PC-9 (cell line): Measurements from ENCODE around the gene CDH13. TPM values are rescaled to one million over a fixed set of nuclear protein-coding genes. Genes with fewer than 3 reads are reported as not detected.

Source experiments
- BruUV-seq: library from RNA; stranded (reverse); fragments of 400-500 nt; replicated peaks from 2 replicates; lab custom pipeline; 2021; lab: Mats Ljungman, UMichigan
- CTCF ChIA-PET: fragments of 300-600 bp; sonication (Branson Sonifier 250); formaldehyde crosslinking; loops from one replicate; lab custom pipeline; 2022; ENCODE audit warnings: antibody characterized with exemption; lab: Charles Lee
- POLR2A ChIA-PET: fragments of 300-600 bp; sonication (Branson Sonifier 250); formaldehyde crosslinking; loops from one replicate; lab custom pipeline; 2022; ENCODE audit warnings: antibody characterized with exemption; ENCODE audit not compliant: unreplicated experiment; lab: Charles Lee
- DNase-seq, 2 experiments: peaks; one replicate each; pipeline versions ENCODE4 v3.0.0 to v3.0.0-alpha.2; 2015 to 2022; ENCODE audit warnings: mixed read lengths in 1 of 2
- H2AFZ ChIP-seq: fragments of 200-600 bp; sonication (generic); 2 replicates; pipeline ENCODE4 v1.8.1; 2017; ENCODE audit warnings: antibody characterized with exemption
- H3F3A ChIP-seq: fragments of 200-600 bp; sonication (generic); 2 replicates; pipeline ENCODE4 v1.8.1; 2017; ENCODE audit warnings: antibody characterized with exemption, mild to moderate bottlenecking, low read depth; ENCODE audit not compliant: insufficient read depth
- H3K27ac ChIP-seq: fragments of 200-600 bp; sonication (generic); 2 replicates; pipeline ENCODE4 v1.6.1; 2016; ENCODE audit warnings: mixed run types
- H3K27me3 ChIP-seq: fragments of 200-600 bp; sonication (generic); 2 replicates; pipeline ENCODE4 v1.6.1; 2016; ENCODE audit warnings: low read depth, mixed run types; ENCODE audit not compliant: insufficient read depth
- H3K36me3 ChIP-seq: fragments of 200-600 bp; sonication (generic); 2 replicates; pipeline ENCODE4 v1.6.1; 2016; ENCODE audit warnings: low read depth, mixed run types
- H3K4me1 ChIP-seq: fragments of 200-600 bp; sonication (generic); replicated peaks from 2 replicates; pipeline ENCODE4 v1.6.1; 2016; ENCODE audit warnings: mixed run types; ENCODE audit not compliant: insufficient read depth
- H3K4me2 ChIP-seq: fragments of 200-600 bp; sonication (generic); 2 replicates; pipeline ENCODE4 v1.6.1; 2017; ENCODE audit warnings: mixed run types
- H3K4me3 ChIP-seq: fragments of 200-600 bp; sonication (generic); 2 replicates; pipeline ENCODE4 v1.6.1; 2016; ENCODE audit warnings: mixed run types
- H3K79me2 ChIP-seq: fragments of 200-600 bp; sonication (generic); 2 replicates; pipeline ENCODE4 v1.6.1; 2017; ENCODE audit warnings: low read depth, mixed run types
- H3K9me2 ChIP-seq: fragments of 200-600 bp; sonication (generic); 2 replicates; pipeline ENCODE4 v1.8.1; 2017; ENCODE audit warnings: mild to moderate bottlenecking; ENCODE audit not compliant: insufficient read depth
- H3K9me3 ChIP-seq: fragments of 200-600 bp; sonication (generic); 2 replicates; pipeline ENCODE4 v1.8.1; 2016; ENCODE audit warnings: low read depth; ENCODE audit not compliant: insufficient read depth
- H4K20me1 ChIP-seq: fragments of 200-600 bp; sonication (generic); 2 replicates; pipeline ENCODE4 v1.8.1; 2017; ENCODE audit not compliant: insufficient read depth
- EZH2 ChIP-seq: fragments of 200-600 bp; sonication (generic); IDR thresholded peaks from 2 replicates; pipeline ENCODE4 v1.8.0; 2017; ENCODE audit warnings: antibody characterized with exemption, low read depth
- intact Hi-C: fragments of 100-400 bp; cut with micrococcal nuclease; formaldehyde crosslinking; loops from one replicate; pipeline ENCODE4 v1.10.0; 2022; ENCODE audit not compliant: unreplicated experiment
- total RNA-seq: library from RNA; stranded (reverse); gene quantifications from 2 replicates; pipeline ENCODE4 v1.2.3, GENCODE V29; 2021
- TF ChIP-seq, protein P1 (sequence below): fragments of 200-600 bp; sonication (generic); conservative IDR thresholded peaks from 2 replicates; pipeline ENCODE4 v1.6.1; 2017; ENCODE audit warnings: mixed run types, antibody characterized with exemption, mild to moderate bottlenecking, moderate library complexity

The CDH13 gene
- total RNA-seq, 1 experiment from 2014 or later: 0.24 TPM

DNA sequence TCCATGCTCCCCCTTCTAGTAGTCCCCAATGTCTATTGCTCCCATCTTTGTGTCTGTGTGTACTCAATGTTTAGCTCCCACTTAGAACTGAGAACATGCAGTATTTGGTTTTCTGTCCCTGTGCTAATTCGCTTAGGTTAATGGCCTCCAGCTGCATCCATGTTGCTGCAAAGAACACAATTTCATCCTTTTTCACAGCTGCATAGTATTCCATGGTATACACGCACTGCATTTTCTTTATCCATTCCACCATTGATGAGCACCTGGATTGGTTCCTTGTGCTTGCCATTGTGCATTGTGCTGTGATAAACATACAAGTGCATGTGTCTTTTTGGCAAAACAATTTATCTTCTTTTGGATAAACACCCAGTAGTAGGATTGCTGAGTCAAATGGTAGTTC, 1104.0 kb downstream of the CDH13 start:
- Histone ChIP-seq H2AFZ (no peak overlapping the region), H3K79me2 (no peaks in the 10 kb centered on the region), H3K36me3 (no peaks in the 10 kb centered on the region), H4K20me1 (no peaks in the 10 kb centered on the region; the same call in 1 of the 2 replicates), H3K9me3 (no peaks in the 10 kb centered on the region; the same call in 1 of the 2 replicates), H3K4me3 (no peak overlapping the region), H3K9me2 (no peaks in the 10 kb centered on the region), H3K27ac (no peak overlapping the region), H3K4me1 (no peaks in the 10 kb centered on the region), H3K27me3 (peaks cover 84% of the 10 kb centered on the region), H3K4me2 (no peak overlapping the region), H3F3A (no peaks in the 10 kb centered on the region)
- intact Hi-C loops: no loop called here
- BruUV-seq: no TSS peak
- POLR2A ChIA-PET: no interaction called here
- CTCF ChIA-PET: no interaction called here
- DNase-seq: no peak
- TF ChIP-seq EZH2: no peak
- TF ChIP-seq, protein P1, sequence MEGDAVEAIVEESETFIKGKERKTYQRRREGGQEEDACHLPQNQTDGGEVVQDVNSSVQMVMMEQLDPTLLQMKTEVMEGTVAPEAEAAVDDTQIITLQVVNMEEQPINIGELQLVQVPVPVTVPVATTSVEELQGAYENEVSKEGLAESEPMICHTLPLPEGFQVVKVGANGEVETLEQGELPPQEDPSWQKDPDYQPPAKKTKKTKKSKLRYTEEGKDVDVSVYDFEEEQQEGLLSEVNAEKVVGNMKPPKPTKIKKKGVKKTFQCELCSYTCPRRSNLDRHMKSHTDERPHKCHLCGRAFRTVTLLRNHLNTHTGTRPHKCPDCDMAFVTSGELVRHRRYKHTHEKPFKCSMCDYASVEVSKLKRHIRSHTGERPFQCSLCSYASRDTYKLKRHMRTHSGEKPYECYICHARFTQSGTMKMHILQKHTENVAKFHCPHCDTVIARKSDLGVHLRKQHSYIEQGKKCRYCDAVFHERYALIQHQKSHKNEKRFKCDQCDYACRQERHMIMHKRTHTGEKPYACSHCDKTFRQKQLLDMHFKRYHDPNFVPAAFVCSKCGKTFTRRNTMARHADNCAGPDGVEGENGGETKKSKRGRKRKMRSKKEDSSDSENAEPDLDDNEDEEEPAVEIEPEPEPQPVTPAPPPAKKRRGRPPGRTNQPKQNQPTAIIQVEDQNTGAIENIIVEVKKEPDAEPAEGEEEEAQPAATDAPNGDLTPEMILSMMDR: no peak

DNA sequence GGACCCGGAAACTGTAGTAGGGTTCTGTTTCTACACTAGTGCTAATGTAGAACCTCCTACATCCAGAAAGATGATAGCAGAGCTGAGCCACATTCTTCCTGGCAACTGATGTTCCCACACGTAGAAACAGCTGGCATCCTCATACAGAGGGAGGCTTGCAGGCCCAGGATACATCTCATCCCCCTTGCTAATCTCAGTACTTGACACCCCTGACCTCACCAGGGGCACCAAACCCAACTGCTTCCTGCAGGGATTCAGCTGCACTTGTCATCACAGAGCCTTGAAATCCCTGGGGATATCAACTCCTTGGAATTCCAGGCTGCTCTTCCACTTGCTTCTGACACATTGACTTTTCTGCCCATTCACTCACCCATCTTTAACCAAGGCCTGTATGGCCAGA, 1105.8 kb downstream of the CDH13 start:
- no peaks in the 10 kb centered on the region; the same call in 1 of the 2 replicates for H4K20me1 ChIP-seq
- no peaks in the 10 kb centered on the region for H3K9me2 ChIP-seq
- H3F3A ChIP-seq: no peaks in the 10 kb centered on the region
- H3K27me3 ChIP-seq: peaks cover 85% of the 10 kb centered on the region
- ChIA-PET CTCF (no interaction called here), POLR2A (no interaction called here)
- no peak overlapping the region for H3K4me2 ChIP-seq
- no peaks in the 10 kb centered on the region for H3K36me3 ChIP-seq
- no peak overlapping the region for H3K4me3 ChIP-seq
- H3K79me2 ChIP-seq: no peaks in the 10 kb centered on the region
- no peak overlapping the region for H2AFZ ChIP-seq
- no peak for DNase-seq
- BruUV-seq: no TSS peak
- H3K4me1 ChIP-seq: no peaks in the 10 kb centered on the region
- TF ChIP-seq, protein P1: no peak
- no peak for TF ChIP-seq EZH2
- no peak overlapping the region for H3K27ac ChIP-seq
- H3K9me3 ChIP-seq: no peaks in the 10 kb centered on the region; the same call in 1 of the 2 replicates
- intact Hi-C loops: no loop called here

DNA sequence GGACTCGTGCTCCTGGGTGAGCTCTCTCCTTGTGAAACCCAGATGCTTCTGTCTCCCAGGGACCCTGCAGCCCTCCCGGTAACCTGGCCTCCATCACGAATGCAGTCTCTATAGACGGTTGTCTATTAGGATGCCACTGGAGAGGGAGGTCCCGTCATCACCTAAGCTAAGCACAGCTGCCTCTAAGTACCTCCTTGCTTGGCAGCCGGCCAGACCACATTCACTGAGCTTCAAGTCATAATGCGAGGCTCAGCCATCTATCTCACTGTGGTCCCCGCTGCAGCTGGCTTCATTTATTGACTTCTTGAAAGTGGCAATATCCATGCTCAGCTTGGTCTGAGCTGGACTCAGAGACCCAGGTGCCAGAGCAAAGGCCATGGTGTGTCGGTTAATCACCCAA, 1106.5 kb downstream of the CDH13 start:
- Histone ChIP-seq H3K79me2 (no peaks in the 10 kb centered on the region), H3K4me1 (no peaks in the 10 kb centered on the region), H3F3A (no peaks in the 10 kb centered on the region), H3K36me3 (no peaks in the 10 kb centered on the region), H2AFZ (no peak overlapping the region), H4K20me1 (no peaks in the 10 kb centered on the region; the same call in 1 of the 2 replicates), H3K4me3 (no peak overlapping the region), H3K27me3 (peaks cover 85% of the 10 kb centered on the region), H3K4me2 (no peak overlapping the region), H3K27ac (no peak overlapping the region), H3K9me3 (no peaks in the 10 kb centered on the region; the same call in 1 of the 2 replicates), H3K9me2 (no peaks in the 10 kb centered on the region)
- POLR2A ChIA-PET: no interaction called here
- BruUV-seq: no TSS peak
- TF ChIP-seq, protein P1: no peak
- TF ChIP-seq EZH2: no peak
- no peak for DNase-seq
- CTCF ChIA-PET: no interaction called here
- intact Hi-C loops: no loop called here
